Right lobe of liver (tissue), 6 donors: ENCODE data around the gene SH2D3A. TPM values are rescaled to one million over a fixed set of nuclear protein-coding genes. Genes with fewer than 3 reads are reported as not detected.

Experiments
- ATAC-seq, 4 donors: fragments of 200-7000 bp; cut with Tn5 transposase; one replicate each; pipeline ENCODE4 v1.9.1; 2020; ENCODE audit warnings: mild to moderate bottlenecking in 4 of 4, moderate library complexity in 4 of 4
- DNase-seq, 3 donors: peaks; one replicate each; pipeline ENCODE4 v3.0.0-alpha.2; 2020
- H3K27ac ChIP-seq, 3 donors: fragments of 200-600 bp; one replicate each; pipeline ENCODE4 v1.8.0; 2022
- H3K27me3 ChIP-seq, 2 donors: fragments of 200-600 bp; one replicate each; pipeline ENCODE4 v1.8.0; 2022
- H3K36me3 ChIP-seq, 4 donors: fragments of 200-600 bp; sonication (generic) in 1 of 4; one replicate each; pipeline versions ENCODE4 v1.5.1 to v1.8.0; 2017 to 2022; ENCODE audit warnings: control low read depth in 1 of 4
- H3K4me1 ChIP-seq, 4 donors: fragments of 200-600 bp; sonication (generic) in 1 of 4; one replicate each; pipeline versions ENCODE4 v1.5.1 to v1.8.0; 2017 to 2022; ENCODE audit warnings: control low read depth in 1 of 4
- H3K4me3 ChIP-seq, 3 donors: fragments of 200-600 bp; one replicate each; pipeline ENCODE4 v1.8.0; 2022
- H3K9me3 ChIP-seq, 4 donors: fragments of 200-600 bp; sonication (generic) in 1 of 4; one replicate each; pipeline versions ENCODE4 v1.5.1 to v1.8.0; 2017 to 2022; ENCODE audit warnings: control low read depth in 1 of 4
- POLR2A ChIP-seq: fragments of 450-650 bp; IDR thresholded peaks from one replicate; pipeline ENCODE4 v1.6.1; 2017; ENCODE audit warnings: antibody characterized with exemption, mild to moderate bottlenecking
- WGBS: methylation state at CpG from one replicate; pipeline ENCODE4 v1.1.6; 2018; ENCODE audit warnings: low coverage, low lambda C conversion rate; ENCODE audit not compliant: insufficient coverage; ENCODE audit errors: missing lambda C conversion rate; 5-methylcytosine and 5-hydroxymethylcytosine counted together
- intact Hi-C, 2 donors: fragments of 100-400 bp; cut with DNase I; formaldehyde crosslinking; loops; one replicate each; pipeline versions ENCODE4 v1.11.2 to v1.14.1; 2022
- total RNA-seq, 6 experiments: library from RNA; depleted of rRNA in 2 of 6; stranded (reverse); fragments of >200 nt in 2 of 6; fragmentation: NEBNext Ultra II Directional in 3 of 6; extraction: Animal tissue kit (Norgen Biotek cat#: 25700) in 3 of 6; gene quantifications; one replicate each; pipeline versions ENCODE4 v1.1.0 to v1.2.4, GENCODE V29; 2016 to 2023
- TF ChIP-seq, protein P1 (sequence below), 4 donors: fragments of 200-600 bp in 3 of 4; fragments of 450-650 bp in 1 of 4; IDR thresholded peaks; one replicate each; pipeline versions ENCODE4 v1.5.1 to v1.8.0; 2016 to 2022; ENCODE audit warnings: antibody characterized with exemption in 4 of 4, mild to moderate bottlenecking in 2 of 4
- donor health status: DM: no; HTN: yes; CAD: no.
- donor health status: DM: no; HTN: no; CAD: no.
- donor health status: DM: no; HTN: no; CAD: no.
- donor health status: DM: no; HTN: yes; CAD: no.
- donor health status: DM: no; HTN: yes; CAD: no.

The SH2D3A gene
- total RNA-seq, 6 experiments from 2014 or later = 0.72 to 2.3 (median 1.3) TPM

DNA sequence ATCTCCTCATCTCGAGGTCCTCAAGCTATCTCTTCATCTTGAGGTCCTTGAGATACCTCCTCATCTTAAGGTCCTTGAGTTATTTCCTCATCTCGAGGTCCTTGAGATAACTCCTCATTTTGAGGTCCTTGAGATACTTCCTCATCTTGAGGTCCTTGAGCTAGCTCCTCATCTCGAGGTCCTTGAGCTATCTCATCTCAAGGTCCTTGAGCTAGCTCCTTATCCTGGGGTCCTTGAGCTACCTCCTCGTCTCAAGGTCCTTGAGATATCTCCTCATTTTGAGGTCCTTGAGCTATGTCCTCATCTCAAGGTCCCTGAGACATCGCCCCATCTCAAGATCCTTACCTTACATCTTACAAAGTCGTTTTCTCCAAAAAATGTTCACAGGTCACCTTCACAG lies 24.0 kb upstream of the SH2D3A start:
- Histone ChIP-seq H3K4me1 (no peaks in the 10 kb centered on the region), H3K27me3 (no peaks in the 10 kb centered on the region), H3K9me3 (no peaks in the 10 kb centered on the region), H3K4me3 (no peak overlapping the region), H3K36me3 (no peaks in the 10 kb centered on the region), H3K27ac (no peak overlapping the region)
- no peak for ATAC-seq
- no peak for DNase-seq
- TF ChIP-seq POLR2A = no peak
- TF ChIP-seq, protein P1, sequence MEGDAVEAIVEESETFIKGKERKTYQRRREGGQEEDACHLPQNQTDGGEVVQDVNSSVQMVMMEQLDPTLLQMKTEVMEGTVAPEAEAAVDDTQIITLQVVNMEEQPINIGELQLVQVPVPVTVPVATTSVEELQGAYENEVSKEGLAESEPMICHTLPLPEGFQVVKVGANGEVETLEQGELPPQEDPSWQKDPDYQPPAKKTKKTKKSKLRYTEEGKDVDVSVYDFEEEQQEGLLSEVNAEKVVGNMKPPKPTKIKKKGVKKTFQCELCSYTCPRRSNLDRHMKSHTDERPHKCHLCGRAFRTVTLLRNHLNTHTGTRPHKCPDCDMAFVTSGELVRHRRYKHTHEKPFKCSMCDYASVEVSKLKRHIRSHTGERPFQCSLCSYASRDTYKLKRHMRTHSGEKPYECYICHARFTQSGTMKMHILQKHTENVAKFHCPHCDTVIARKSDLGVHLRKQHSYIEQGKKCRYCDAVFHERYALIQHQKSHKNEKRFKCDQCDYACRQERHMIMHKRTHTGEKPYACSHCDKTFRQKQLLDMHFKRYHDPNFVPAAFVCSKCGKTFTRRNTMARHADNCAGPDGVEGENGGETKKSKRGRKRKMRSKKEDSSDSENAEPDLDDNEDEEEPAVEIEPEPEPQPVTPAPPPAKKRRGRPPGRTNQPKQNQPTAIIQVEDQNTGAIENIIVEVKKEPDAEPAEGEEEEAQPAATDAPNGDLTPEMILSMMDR (IDR thresholded peaks at IDR 0.05) = no peak
- WGBS = 35% methylated on average over 6 of the region's 6 CpGs
- intact Hi-C loops = no loop called here

GRCh38 chr19:6790194-6791128 lies 23.2 kb upstream of the SH2D3A start:
- Histone ChIP-seq H3K9me3 (no peaks in the 10 kb centered on the region), H3K27ac (no peak overlapping the region), H3K4me3 (no peak overlapping the region), H3K36me3 (no peaks in the 10 kb centered on the region), H3K27me3 (no peaks in the 10 kb centered on the region), H3K4me1 (no peaks in the 10 kb centered on the region)
- no peak for ATAC-seq
- WGBS = 32% methylated on average over 3 of the region's 5 CpGs
- intact Hi-C loops = no loop called here
- no peak for DNase-seq
- TF ChIP-seq, protein P1 (IDR thresholded peaks at IDR 0.05) = no peak
- TF ChIP-seq POLR2A = no peak

GRCh38 chr19:6788896-6789295 lies 21.7 kb upstream of the SH2D3A start:
- intact Hi-C loops = no loop called here
- 60% methylated on average over 3 of the region's 4 CpGs for WGBS
- no peaks in the 10 kb centered on the region for H3K4me1 ChIP-seq
- no peaks in the 10 kb centered on the region for H3K27me3 ChIP-seq
- ATAC-seq (no peak), DNase-seq (no peak)
- no peaks in the 10 kb centered on the region for H3K9me3 ChIP-seq
- no peak overlapping the region for H3K27ac ChIP-seq
- TF ChIP-seq, protein P1 (IDR thresholded peaks at IDR 0.05) = no peak
- no peak for TF ChIP-seq POLR2A
- no peaks in the 10 kb centered on the region for H3K36me3 ChIP-seq
- no peak overlapping the region for H3K4me3 ChIP-seq

DNA sequence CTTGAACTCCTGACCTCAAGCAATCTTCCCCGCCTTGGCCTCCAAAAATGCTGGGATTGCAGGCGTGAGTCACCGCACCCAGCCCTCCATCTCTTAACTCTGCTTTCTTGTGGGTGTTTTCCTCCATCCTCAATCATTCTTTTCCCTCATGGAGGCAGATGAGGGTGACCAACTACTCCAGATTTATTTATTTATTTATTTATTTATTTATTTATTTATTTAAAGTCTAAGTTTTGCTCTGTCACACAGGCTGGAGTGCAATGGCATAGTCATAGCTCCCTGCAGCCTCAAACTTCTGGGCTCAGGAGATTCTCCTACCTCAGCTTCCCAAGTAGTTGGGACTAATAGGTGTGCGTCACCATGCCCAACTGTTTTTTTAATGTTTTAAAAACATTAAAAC lies 20.2 kb upstream of the SH2D3A start:
- no peak for TF ChIP-seq POLR2A
- TF ChIP-seq, protein P1 (IDR thresholded peaks at IDR 0.05) = no peak
- H3K9me3 ChIP-seq = no peaks in the 10 kb centered on the region
- H3K27ac ChIP-seq = no peak overlapping the region
- no peaks in the 10 kb centered on the region for H3K36me3 ChIP-seq
- WGBS = 85% methylated on average over 4 of the region's 4 CpGs
- no peak overlapping the region for H3K4me3 ChIP-seq
- no peak for ATAC-seq
- no peaks in the 10 kb centered on the region for H3K4me1 ChIP-seq
- intact Hi-C loops = no loop called here
- H3K27me3 ChIP-seq = no peaks in the 10 kb centered on the region
- no peak for DNase-seq
